Nephron (organoid): ENCODE results near the gene ZNF146.

ENCODE experiments used
- H3K27ac Mint-ChIP-seq, 3 experiments: 2 replicates each; pipeline ENCODE4 v1.8.0; 2020; ENCODE audit warnings: mixed read lengths in 3 of 3, mild to moderate bottlenecking in 2 of 3, moderate library complexity in 1 of 3
- H3K27me3 Mint-ChIP-seq: 2 replicates; pipeline ENCODE4 v1.8.0; 2021; ENCODE audit warnings: low read depth, mild to moderate bottlenecking, moderate library complexity, mixed read lengths
- H3K36me3 Mint-ChIP-seq: 2 replicates; pipeline ENCODE4 v1.8.0; 2020; ENCODE audit warnings: low read depth, mixed read lengths
- H3K4me1 Mint-ChIP-seq: 2 replicates; pipeline ENCODE4 v1.8.0; 2020; ENCODE audit warnings: mixed read lengths
- H3K4me3 Mint-ChIP-seq, 3 experiments: 2 replicates each; pipeline ENCODE4 v1.8.0; 2020; ENCODE audit warnings: mild to moderate bottlenecking in 3 of 3, mixed read lengths in 3 of 3, moderate library complexity in 2 of 3
- H3K9me3 Mint-ChIP-seq: 2 replicates; pipeline ENCODE4 v1.8.0; 2020; ENCODE audit warnings: mixed read lengths
- CTCF ChIP-seq, 3 experiments: fragments of 200-600 bp; sonication (generic); IDR thresholded peaks; one replicate each; pipeline ENCODE4 v1.5.0; 2021; ENCODE audit warnings: antibody characterized with exemption in 3 of 3; ENCODE audit not compliant: unreplicated experiment in 3 of 3

The ZNF146 gene

GRCh38 chr19:36207605-36208252 is 7.2 kb upstream of the ZNF146 start:
- Mint-ChIP-seq H3K4me1 (no peaks in the 10 kb centered on the region), H3K36me3 (peaks cover 10% of the 10 kb centered on the region), H3K4me3 (no peak overlapping the region), H3K9me3 (no peaks in the 10 kb centered on the region), H3K27me3 (no peaks in the 10 kb centered on the region), H3K27ac (no peak overlapping the region)
- TF ChIP-seq CTCF (IDR thresholded peaks at IDR 0.05; ENCODE audit: unreplicated experiment in 3 of 3), result no peak

DNA sequence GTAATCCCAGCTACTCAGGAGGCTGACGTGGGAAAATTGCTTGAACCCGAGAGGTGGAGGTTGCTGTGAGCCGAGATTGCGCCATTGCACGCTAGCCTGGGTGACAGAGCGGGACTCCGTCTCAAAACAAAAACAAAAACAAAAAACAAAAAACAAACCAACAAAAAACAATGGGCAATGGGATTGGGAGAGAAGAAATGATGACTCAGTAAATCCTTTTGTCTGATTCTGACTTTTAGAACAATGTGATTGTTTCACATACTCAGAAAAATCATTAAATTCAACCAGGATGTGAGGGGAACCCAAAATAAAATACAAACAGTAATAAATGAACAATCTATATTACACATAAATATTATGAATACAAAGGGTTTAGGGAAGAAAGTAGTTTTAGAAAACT is 5.5 kb upstream of the ZNF146 start:
- H3K4me3 Mint-ChIP-seq, result no peak overlapping the region
- peaks cover 6% of the 10 kb centered on the region for H3K36me3 Mint-ChIP-seq
- no peaks in the 10 kb centered on the region for H3K9me3 Mint-ChIP-seq
- H3K4me1 Mint-ChIP-seq, result no peaks in the 10 kb centered on the region
- H3K27me3 Mint-ChIP-seq, result no peaks in the 10 kb centered on the region
- no peak for TF ChIP-seq CTCF (IDR thresholded peaks at IDR 0.05; ENCODE audit: unreplicated experiment in 3 of 3)
- H3K27ac Mint-ChIP-seq, result no peak overlapping the region

DNA sequence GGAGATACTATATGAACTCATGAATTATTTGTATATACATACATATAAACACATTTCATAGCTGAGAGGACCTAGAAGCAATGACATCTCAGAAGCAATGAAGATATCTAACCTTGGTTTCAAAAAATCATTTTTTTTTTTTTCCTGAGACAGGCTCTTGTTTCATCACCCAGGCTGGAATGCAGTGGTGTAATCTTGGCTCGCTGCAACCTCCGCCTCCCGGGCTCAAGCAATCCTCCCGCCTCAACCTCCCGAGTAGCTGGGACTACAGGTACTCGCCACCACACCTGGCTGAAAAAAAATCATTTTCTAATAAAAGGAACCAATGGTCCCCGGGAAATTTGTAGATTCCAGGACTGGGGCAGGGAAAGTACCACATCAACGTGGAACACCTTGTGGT is 4.4 kb upstream of the ZNF146 start:
- H3K4me1 Mint-ChIP-seq, result no peaks in the 10 kb centered on the region
- H3K36me3 Mint-ChIP-seq, result peaks cover 4% of the 10 kb centered on the region
- H3K4me3 Mint-ChIP-seq, result no peak overlapping the region
- TF ChIP-seq CTCF (IDR thresholded peaks at IDR 0.05; ENCODE audit: unreplicated experiment in 3 of 3), result no peak
- no peak overlapping the region for H3K27ac Mint-ChIP-seq
- H3K9me3 Mint-ChIP-seq, result no peaks in the 10 kb centered on the region
- no peaks in the 10 kb centered on the region for H3K27me3 Mint-ChIP-seq

DNA sequence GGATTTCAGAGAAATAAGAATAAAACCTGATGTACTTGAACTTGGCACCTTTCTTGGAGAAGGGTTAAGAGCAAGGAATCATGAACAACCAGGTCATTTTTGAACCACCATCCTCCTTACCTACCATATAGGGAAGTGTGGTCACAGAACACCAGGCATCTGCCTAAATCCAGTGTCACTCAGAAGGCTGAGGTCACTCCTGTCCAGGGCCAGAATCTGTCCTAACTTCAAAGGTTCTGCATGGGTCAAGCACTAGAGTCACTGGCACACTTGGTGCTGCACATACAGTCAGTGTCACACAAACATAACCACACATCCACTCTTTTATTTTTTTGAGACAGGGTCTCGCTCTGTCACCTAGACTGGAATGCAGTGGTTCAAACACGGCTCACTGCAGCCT is 2.0 kb upstream of the ZNF146 start:
- peak overlapping the region; percentile 63 to 69 (median 67) for H3K4me3 Mint-ChIP-seq
- no peak overlapping the region for H3K27ac Mint-ChIP-seq
- H3K4me1 Mint-ChIP-seq, result peaks cover 8% of the 10 kb centered on the region
- TF ChIP-seq CTCF (IDR thresholded peaks at IDR 0.05; ENCODE audit: unreplicated experiment in 3 of 3), result no peak
- H3K9me3 Mint-ChIP-seq, result peaks cover 3% of the 10 kb centered on the region
- H3K27me3 Mint-ChIP-seq, result no peaks in the 10 kb centered on the region
- peaks cover 22% of the 10 kb centered on the region for H3K36me3 Mint-ChIP-seq

GRCh38 chr19:36215276-36216123 is 594 bp downstream of the ZNF146 start:
- H3K27ac Mint-ChIP-seq, result no peak overlapping the region
- H3K4me1 Mint-ChIP-seq, result peaks cover 18% of the 10 kb centered on the region
- H3K27me3 Mint-ChIP-seq, result no peaks in the 10 kb centered on the region
- no peak for TF ChIP-seq CTCF (IDR thresholded peaks at IDR 0.05; ENCODE audit: unreplicated experiment in 3 of 3)
- H3K36me3 Mint-ChIP-seq, result peaks cover 38% of the 10 kb centered on the region
- peaks cover 10% of the 10 kb centered on the region for H3K9me3 Mint-ChIP-seq
- no peak overlapping the region for H3K4me3 Mint-ChIP-seq
